Activated CD4-positive, alpha-beta T cell treated with anti-CD3 and anti-CD28 coated beads, Interleukin-10, Interleukin-2, amounts not matched to agents 100 ng/mL and 50 ng/mL, durations not matched to agents 16 hours and 8 hours (primary cell): ENCODE data around the gene JAZF1.

Experiments used
- DNase-seq: peaks from one replicate; pipeline ENCODE4 v3.0.0-alpha.2; 2020

JAZF1 gene

DNA sequence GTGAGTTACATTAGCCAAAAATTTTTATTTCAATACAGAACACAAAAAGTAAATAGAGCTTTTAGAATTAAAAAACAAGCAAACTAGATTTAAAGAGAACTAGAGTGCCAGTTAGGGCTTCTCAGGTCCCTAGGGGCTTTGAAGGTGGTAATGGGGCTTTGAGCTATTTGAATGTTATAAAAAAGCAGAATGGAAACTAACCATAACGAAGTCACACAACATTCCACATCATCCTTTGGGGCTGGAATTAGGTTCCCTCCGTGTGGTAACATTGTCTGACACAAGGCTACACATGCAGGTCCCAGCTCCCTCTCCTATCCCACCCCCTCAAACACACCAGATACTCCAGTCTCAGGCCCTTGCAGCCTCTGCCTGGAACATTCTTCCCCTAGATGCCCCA, 15.3 kb downstream of the JAZF1 start:
- DNase-seq, result no peak

DNA sequence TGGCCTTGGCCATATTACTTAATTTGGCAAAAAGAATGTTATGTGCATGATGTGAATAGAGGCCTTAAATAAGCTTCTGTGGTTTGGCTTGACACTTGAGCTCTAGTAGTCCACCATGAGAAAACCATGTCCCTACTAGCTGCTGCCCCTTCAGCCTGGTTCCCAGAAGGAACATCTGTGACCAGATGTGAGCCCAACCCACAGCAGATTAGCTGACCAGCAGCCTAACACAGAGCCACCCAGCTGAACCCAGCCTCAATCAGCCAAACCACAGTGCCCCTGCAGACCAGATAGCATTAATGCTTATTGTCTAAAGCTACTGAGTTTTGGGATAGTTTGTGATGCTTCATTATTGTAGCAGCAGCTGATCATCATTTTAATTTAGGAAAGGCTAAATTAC, 16.6 kb downstream of the JAZF1 start:
- no peak for DNase-seq

DNA sequence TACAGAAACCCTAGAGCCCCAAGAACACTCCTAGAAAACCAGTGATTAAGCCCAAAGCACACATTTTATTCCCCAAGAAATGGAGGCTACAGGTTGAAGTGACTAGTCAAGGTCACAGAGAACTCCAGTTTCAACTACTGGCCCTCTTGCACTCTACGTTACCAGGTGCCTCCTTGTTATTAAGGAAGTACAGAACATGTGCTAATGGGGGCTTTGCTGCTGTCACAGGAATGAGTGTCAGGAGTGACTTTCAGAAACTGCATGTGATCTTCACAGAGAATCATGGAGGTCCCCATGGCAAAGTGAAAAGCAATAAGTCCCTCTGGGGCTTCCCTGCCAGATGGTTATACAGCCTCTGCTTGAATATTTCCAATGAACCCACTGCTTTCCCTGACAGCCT, 19.3 kb downstream of the JAZF1 start:
- no peak for DNase-seq

DNA sequence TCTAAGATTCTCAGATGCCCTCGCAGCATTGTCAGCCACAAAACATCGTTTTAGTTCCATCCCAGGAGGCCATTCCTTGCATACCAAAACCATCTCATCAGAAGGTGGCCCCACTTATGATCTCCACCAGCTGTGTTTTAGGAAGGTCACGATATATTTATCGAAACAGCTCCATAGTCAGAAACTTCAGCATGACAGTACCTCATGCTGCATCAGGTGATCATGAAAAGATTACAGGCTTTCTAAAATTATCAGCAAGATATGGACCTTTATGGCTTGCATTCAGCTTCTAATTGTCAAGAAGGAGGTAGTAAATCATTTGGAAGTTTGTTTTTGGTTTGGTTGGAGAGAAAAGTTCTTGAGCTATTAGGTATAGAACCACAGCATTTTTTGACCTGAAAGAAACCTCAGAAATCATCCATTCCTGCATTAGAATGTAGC, 20.0 kb downstream of the JAZF1 start:
- DNase-seq, result no peak

DNA sequence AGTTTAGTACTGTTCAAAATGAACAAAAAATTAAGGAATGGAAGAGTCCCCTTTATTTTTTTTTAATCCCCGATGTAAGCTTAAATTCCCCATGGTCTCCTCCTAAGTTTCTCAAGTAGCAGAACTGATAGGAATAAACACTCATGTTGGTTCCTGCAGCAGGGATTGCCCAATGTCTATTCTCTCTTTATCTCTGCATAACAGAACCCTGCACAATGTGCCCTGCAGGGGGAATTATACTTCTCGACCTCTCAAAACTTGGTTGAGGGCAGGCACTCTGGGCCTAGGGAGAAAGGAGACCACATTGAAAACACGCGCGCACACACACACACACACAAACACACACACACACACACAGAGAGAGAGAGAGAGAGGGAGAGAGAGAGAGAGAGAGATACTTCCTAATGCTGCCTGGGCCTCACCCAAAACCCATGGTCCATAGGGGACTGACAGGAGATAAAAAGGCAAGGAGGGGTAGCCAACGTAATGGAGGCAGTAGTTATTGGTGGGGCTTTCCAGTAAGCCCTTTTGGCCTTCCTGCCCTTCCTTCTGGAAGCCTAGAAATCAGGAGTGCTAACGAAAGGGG, 22.7 kb downstream of the JAZF1 start:
- DNase-seq, result no peak

DNA sequence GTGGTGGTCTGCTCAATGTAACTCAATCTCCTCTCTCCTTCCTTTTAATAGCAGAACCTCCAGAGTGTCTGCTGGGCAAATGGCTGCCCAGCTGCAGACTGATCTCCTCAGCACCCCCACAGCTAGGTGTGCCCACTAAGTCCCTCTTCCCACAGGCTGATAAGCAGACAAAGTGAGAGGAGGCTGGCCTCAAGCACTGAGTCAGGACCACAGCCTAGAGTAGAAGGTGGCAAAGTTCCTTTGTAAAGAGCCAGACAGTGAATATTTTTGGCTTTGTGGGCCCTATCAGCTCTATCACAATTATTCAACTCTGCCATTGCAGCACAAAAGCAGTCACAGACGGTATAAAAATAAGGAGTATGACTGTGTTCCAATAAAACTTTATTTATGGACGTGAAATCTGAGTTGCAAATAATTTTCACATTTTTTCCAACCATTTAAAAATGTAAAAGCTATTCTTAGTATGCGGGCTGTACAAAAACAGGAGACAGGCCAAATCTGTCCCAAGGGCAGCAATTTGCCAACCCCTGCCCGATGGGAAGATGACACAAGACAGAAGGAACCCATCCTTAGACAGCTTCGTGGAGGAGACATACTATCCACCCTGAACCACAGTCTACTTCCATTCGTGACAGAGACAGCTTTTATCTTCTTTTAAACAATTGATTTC, 23.4 kb downstream of the JAZF1 start:
- DNase-seq, result no peak

DNA sequence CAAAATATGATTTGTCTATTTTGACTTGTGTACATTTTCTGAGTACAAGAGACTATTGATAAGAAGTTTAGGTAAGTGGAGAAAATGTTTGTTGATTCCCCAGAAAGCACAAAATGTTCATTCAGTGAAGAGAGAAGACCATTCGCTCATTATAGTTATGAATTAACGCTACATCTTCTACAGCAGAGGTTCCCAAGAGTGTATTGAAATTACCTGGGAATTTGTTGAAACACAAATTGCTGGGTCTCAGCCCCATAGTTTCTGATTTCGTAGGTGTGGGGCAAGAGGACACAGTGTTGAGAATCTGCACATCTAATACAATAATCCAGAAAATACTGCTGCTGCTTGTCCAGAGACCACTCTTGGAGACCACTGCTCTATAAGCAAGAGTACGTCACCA, 24.2 kb downstream of the JAZF1 start:
- no peak for DNase-seq

DNA sequence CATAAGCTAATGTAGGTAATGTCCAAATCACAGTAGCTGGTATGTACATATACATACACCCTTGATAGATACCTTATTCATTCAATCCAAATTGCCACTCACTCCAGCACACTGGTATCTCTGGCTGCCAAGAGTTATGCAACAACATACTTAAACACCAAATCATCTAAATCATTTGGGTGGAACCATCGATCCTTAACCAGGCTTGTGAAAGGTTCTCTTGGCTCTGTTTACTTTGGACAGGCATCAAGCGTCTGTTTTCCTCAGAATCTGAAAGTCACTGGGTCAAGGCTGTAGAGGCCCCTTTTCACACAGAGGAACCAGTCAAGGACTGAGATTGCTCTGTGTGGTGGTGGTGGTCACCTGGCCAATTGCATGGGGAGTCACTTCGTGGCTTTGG, 24.6 kb downstream of the JAZF1 start:
- no peak for DNase-seq

DNA sequence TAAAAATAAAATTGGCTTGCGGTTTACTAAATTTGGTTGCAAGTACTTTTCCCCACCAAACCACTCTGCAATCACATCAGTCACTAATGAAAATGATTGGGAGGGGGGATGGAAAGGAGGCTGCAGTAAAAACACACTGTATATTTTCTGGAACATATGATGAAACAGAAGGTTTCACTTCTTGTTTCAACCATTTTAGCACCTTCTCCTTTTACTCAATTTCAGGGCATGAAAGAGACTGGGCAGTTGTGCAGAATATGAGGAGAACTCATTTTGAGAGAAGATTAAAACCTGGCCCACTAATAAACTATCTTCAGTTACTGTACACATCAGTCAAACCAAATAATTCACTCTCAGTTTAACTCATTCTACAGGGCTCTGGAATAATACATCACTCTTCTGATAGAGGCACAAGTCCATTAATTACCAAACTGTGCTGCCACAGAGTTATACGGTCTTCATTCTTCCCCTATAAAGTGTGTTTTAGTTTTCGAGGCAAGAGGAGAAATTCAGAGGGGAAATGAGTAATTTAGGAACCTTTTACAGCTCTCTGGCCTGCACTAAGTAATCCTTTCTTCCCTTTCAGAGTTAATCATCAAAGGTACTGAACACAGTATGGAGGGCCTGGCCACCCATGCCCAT, 25.5 kb downstream of the JAZF1 start:
- DNase-seq, result peak; percentile 89

DNA sequence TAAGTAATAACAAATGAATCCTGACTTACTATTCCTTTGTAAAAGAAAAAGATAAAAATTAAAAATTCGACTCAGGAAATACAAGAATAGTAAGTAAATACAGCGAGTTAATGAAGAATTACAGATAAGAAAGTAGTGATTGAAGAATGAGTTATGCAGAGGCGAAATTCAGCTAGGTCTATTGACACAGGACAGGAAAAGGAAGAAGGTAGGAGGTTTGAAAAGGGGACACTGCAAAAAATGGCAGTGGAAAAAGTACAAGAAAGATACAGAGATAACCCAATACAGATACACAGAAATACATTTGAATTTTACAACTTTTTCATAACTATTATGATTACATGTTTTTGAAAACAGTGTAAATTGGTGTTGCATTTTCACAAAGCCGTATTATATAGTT, 28.0 kb downstream of the JAZF1 start:
- no peak for DNase-seq

DNA sequence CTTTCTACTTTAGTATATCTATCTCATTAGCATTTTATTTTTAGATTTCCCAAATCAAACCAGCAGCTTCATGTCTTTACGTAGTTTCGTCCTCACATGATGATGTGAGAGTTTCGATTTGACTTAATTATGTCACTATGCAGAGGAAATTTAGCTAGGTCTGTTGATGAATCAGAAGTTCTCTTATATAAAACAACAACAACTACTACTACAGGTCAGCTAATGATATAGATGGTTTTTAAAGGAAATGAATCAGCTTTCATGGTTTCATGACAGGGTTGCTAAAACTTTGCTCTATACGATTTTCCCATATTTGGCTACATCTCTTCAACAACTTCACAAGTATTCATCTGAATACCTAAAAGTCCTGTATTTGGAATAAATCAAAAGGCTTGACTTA, 28.6 kb downstream of the JAZF1 start:
- peak; percentile 89 for DNase-seq

DNA sequence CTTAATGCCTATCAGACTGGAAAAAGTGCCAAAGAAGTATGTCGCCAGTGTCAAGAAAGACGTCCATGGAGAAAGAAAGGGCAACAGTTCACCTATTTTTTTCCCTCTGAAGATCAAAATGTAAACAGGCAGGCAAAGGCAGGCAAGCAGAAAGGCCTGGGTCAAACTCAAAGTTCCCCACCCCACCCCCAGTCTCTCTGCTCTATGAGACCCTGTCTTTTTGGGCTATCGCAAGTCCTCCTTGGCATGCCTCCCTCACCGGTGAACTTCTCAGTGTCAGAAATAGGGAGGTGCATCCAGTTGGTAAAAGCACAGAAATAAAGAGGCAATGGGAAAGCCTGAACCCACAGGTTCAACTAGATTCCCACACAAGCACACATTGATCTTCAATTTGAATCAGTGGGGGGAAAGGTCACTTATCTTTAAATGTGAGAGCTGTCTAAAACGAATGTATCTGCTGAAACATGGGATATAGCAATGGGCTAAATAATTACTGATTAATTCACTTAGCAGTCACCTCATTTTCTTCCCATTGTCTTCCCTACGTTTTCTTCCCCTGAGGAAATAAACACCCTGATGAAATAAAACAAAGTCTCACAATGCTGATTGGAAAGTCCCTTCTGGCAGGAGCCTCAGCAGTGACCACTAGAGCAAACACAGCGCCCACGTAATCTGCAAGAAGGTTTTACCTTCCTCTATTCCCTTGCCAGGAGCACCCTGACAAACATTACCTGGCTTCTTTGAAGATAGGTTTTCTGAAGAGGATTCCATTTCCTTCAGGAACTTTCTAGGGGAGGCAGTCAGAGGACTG, 31.1 kb downstream of the JAZF1 start:
- DNase-seq, result no peak

DNA sequence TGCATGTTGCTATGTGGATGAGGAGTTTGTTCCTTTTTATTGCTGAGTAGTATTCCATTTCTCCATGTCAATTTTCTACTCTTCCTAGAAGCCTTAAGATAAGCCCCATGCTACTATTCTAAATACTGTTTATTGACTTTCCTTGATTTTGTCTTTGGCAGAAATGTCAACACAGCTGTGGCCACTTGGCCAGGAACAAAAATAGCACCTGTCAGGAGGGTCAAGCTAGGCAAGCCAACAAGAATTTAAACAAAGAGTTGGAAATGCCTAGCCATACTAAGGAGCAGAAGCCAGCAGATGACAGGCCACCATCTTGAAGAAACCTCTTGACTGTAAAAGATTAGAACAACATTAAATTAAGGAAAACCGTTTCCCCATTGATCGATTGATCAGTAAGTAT, 34.7 kb downstream of the JAZF1 start:
- DNase-seq, result no peak

DNA sequence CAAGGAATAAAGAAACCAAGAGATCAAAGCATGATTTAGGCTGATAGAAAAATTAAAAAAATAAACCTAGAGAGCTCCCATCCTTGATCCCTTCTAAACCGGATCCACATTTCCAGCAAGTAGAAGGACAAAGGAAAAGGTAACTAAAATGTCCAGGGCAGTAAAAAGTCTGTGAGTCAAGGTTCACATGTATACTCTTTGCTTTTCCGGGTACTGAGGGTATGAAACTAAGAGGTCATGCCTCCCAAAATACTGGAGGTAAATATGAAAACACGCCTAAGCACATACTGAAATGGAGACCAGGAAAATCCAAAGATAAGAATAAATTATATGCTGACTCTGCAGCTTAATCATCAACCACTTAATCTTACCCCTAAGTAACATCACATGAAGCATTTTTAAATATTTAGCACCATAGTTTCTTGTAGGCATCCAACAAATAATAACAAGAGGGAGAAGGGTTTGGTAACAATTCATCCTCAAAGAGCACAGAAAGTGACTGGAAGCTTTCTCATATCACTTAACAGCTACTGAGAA, 35.4 kb downstream of the JAZF1 start:
- DNase-seq, result no peak

DNA sequence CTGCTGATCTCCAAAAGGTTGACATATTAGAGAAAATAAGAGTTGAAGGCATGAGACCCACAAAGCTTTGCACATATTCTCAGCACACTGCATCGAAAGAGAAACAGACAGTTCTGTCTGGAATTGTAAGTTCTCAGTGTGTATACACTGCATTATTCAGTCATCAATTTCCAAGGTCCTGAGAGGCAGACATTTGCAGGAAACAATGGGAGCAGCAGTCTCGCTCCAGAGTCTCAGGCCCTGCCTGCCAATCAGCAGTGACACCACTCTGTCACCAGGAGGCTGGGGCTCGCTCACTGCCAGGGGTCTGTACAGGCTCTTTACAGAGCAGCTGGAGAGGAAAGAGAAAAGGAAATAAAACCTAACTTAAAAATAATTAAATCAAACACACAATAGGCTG, 36.3 kb downstream of the JAZF1 start:
- DNase-seq, result no peak

DNA sequence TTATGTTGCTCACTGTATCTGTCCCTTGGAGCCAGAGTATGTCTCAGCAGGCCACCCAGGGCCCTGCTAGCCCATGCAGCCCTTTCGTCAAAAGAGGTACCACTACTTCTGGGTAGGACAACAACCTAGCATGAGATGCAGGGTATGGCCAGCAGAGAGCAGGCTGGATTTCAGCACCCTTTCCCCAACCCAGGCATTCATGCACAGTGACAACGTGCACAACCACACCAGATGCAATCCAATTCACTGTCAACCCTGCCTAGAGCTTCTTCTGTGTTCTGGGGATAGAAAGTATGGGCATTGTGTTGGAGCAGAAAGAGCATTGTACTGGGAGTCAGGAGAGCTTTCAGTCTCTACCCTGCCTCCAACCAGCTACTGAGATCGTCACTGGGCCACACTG, 37.9 kb downstream of the JAZF1 start:
- DNase-seq, result no peak

DNA sequence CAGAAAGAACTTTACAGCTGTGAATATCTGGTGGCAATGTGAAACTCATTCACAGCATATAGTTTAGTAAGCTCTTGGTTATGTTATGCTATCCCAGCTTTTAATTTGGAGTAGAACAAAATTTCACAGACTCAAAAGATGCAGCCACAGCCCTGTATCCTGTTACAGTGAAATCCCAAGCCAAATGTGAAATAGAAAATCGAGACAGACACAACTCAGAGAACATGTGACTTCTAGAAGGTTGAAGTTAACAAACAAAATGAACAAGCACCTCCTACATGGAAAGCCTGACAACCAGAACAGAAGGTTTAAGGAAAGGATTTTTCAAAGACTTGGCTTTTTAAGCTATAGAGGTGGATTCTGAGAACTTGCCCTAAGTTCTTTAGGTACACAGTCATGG, 39.6 kb downstream of the JAZF1 start:
- no peak for DNase-seq

DNA sequence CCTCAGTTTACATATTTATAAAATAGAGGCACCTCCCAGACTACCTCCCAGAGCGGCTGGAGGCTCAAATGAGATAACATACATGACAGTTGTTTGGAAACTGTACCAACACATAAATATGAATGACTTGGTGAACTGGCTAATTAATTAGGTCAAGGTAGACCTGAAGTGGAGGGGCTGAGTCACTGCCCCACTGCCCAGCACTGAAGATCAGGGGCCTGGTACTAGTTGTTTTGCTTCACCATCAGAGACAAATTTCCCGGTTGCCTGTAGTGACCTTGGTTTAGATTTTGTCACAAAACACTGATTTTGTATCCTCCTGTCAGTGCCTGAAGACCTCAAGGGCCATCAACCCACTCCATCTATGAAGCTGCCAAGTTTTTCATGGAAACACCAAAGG, 41.8 kb downstream of the JAZF1 start:
- no peak for DNase-seq

DNA sequence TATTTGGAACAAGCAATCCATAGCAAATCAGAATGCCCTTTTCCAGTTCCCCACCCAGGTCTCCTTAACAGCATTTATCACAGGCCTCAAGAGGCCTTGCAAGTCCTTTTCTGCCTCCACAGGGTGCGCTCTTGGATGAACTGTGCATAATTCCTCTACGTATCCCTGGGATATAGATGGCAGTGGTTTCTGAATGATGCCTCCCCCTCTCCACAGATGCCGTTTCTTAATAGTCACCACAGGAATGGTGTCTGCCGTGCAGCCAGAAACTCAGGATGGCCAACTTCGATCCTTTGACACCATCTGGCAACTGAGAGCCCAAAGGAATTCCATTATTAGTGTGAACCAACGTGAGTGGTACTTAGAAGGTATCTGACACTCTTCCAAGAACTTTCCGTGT, 43.1 kb downstream of the JAZF1 start:
- no peak for DNase-seq

DNA sequence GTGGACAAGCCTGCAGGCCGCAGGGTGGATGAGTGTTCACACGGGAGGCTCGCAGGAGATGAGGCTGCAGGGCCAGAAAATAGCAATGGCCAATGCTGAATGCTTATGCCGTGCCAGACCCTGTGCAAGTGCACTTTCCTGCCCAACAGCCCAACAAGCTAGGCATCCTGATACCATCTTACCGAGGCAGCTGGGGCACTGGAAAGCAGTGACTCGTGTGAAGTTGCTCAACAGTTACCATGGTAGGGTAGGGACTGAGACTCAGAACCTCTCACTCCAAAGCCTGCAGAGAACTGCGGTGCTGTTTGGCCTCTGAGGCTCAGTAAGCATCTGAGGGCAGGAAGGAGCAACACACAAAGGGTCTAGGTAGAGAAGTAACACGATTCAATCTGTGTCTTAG, 43.7 kb downstream of the JAZF1 start:
- no peak for DNase-seq

DNA sequence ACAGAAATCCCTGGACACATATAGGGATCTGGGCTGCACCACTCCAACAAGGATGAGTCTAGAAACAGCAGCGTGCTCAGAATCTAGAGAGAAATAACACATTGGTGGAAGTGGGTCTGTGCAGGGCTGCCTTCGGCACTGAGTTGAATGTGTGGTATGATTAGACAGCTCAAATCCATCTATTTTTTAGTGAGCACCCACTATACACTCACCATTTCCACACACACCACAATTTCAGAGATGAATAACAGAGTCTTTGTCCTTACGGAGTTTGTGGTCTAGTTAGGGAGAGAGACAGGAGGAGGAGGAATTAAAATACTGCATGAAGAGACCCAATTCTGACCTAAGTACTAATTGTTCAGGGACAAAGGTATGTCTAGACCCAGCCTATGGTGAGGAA, 44.2 kb downstream of the JAZF1 start:
- DNase-seq, result no peak

DNA sequence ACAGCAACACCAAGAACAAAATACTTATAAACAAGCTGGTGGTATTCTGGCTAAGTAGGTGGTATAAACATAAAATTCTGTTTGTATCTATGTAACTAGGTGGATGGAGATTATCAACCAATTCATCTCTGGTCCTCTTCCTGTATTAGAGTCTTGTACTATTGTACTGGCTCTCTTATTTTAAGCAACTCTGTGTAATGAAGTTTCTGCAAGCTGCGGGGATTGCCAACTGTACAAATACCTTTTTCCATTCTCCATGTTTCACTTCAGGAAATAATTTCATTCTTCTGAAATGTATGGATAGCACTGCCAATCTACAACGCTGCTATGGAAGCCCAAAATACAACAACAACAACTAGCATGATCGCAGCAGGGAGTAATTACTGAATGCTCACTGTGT, 44.8 kb downstream of the JAZF1 start:
- no peak for DNase-seq

DNA sequence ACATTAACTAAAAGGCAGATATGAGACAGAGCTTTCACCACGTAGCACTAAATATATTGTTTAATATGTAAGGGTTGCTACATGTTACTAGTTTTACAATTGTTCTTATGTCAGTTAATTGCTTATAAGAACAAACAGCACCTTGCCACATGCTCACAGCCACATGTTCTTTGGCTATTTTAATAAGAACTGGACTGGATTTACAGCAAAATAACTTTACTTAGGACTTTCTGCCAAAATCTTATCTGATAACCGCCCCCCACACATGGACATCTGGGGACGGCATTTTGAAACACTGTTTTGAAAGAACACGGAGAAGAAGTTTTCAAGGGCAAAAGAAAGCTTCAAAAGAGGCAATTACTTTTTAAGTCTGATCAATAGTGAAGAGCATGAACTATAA, 45.3 kb downstream of the JAZF1 start:
- no peak for DNase-seq

DNA sequence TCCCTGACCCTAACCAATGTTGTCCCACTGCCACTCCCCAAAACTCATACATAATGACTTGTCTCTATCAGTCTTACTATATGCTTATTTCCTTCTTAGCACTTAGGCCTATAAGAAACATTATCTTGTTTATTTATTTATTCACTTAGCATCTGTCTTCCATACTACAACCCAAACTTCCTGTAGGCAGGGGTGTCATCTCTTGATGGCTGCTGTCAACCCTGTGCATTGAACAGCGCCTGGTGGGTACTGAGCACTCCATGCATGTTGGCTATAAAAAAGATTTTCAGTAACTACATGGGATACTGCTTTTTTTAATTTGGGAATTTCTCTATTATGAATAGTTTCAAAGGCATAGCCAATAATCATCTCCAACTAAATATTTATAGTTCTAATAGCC, 46.7 kb downstream of the JAZF1 start:
- DNase-seq, result no peak
